CD8-positive, alpha-beta memory T cell (primary cell): ENCODE measurements around the gene C3orf22. TPM values are rescaled to one million over a fixed set of nuclear protein-coding genes. Genes with fewer than 3 reads are reported as not detected.

Experiments
- CTCF ChIA-PET: fragments of 350-600 bp; sonication (Branson Sonifier 250); formaldehyde crosslinking; loops from one replicate; lab custom pipeline; 2021; ENCODE audit warnings: antibody characterized with exemption; lab: Charles Lee
- POLR2A ChIA-PET: fragments of 350-600 bp; sonication (Branson Sonifier 250); formaldehyde crosslinking; loops from one replicate; lab custom pipeline; 2021; ENCODE audit warnings: antibody characterized with exemption; lab: Charles Lee
- DNase-seq, 5 donors: peaks; one replicate each; pipeline versions ENCODE4 v3.0.0 to v3.0.0-alpha.2; 2020 to 2022; ENCODE audit warnings: mixed read lengths in 1 of 5
- H3K27ac ChIP-seq: one replicate; pipeline ENCODE4 v1.7.0; 2013; ENCODE audit warnings: low read depth, mild to moderate bottlenecking, low read length, moderate library complexity
- H3K27me3 ChIP-seq: 2 replicates; pipeline ENCODE4 v1.7.0; 2013; ENCODE audit warnings: low read length, mild to moderate bottlenecking; ENCODE audit not compliant: insufficient read depth, poor library complexity, severe bottlenecking
- H3K36me3 ChIP-seq: 2 replicates; pipeline ENCODE4 v1.7.0; 2013; ENCODE audit warnings: mild to moderate bottlenecking, low read length, moderate library complexity; ENCODE audit not compliant: insufficient read depth
- H3K4me1 ChIP-seq: 2 replicates; pipeline ENCODE4 v1.7.0; 2013; ENCODE audit warnings: mild to moderate bottlenecking, low read length, moderate library complexity; ENCODE audit not compliant: insufficient read depth
- H3K4me3 ChIP-seq: 2 replicates; pipeline ENCODE4 v1.7.0; 2013; ENCODE audit warnings: mild to moderate bottlenecking, low read length
- H3K9me3 ChIP-seq: 2 replicates; pipeline ENCODE4 v1.7.0; 2013; ENCODE audit warnings: mild to moderate bottlenecking, low read length
- H3K27ac Mint-ChIP-seq, 8 donors: one replicate each; pipeline ENCODE4 v1.8.0; 2020 to 2021; ENCODE audit warnings: mixed read lengths in 8 of 8, mild to moderate bottlenecking in 6 of 8, inconsistent platforms in 3 of 8, moderate library complexity in 3 of 8
- H3K27me3 Mint-ChIP-seq, 2 donors: one replicate each; pipeline ENCODE4 v1.8.0; 2020 to 2021; ENCODE audit warnings: mixed read lengths in 2 of 2, mild to moderate bottlenecking in 1 of 2, moderate library complexity in 1 of 2
- H3K36me3 Mint-ChIP-seq, 3 donors: one replicate each; pipeline ENCODE4 v1.8.0; 2020 to 2021; ENCODE audit warnings: mixed read lengths in 3 of 3, inconsistent platforms in 1 of 3, mild to moderate bottlenecking in 1 of 3
- H3K4me1 Mint-ChIP-seq, 3 donors: one replicate each; pipeline ENCODE4 v1.8.0; 2020 to 2021; ENCODE audit warnings: mixed read lengths in 3 of 3, inconsistent platforms in 1 of 3, mild to moderate bottlenecking in 1 of 3
- H3K4me3 Mint-ChIP-seq, 7 donors: one replicate each; pipeline ENCODE4 v1.8.0; 2020 to 2021; ENCODE audit warnings: mixed read lengths in 7 of 7, mild to moderate bottlenecking in 6 of 7, moderate library complexity in 4 of 7, inconsistent platforms in 2 of 7
- H3K9me3 Mint-ChIP-seq, 5 donors: one replicate each; pipeline ENCODE4 v1.8.0; 2020 to 2022; ENCODE audit warnings: mixed read lengths in 5 of 5, mild to moderate bottlenecking in 3 of 5, moderate library complexity in 2 of 5, inconsistent platforms in 1 of 5
- polyA plus RNA-seq: library from polyadenylated mRNA; unstranded; fragments of 300-500 nt; fragmentation: Illumina TruSeq; gene quantifications from one replicate; pipeline ENCODE4 v1.2.3, GENCODE V29; 2021
- total RNA-seq, 2 experiments: library from RNA; stranded (reverse); gene quantifications; one replicate each; pipeline ENCODE4 v1.2.3, GENCODE V29; 2021

The C3orf22 gene
- total and polyA plus RNA-seq, 3 experiments from 2014 or later = not detected

- Histone ChIP-seq H3K27ac (no peak overlapping the region), H3K9me3 (no peaks in the 10 kb centered on the region), H3K4me1 (no peaks in the 10 kb centered on the region), H3K4me3 (no peak overlapping the region), H3K27me3 (no peaks in the 10 kb centered on the region), H3K36me3 (no peaks in the 10 kb centered on the region)
- Mint-ChIP-seq H3K27ac (no peak overlapping the region), H3K4me3 (no peak overlapping the region), H3K9me3 (no peaks in the 10 kb centered on the region), H3K27me3 (peaks cover 1 to 4% of the 10 kb centered on the region in 2 donors), H3K36me3 (no peaks in the 10 kb centered on the region), H3K4me1 (no peaks in the 10 kb centered on the region)
- ChIA-PET POLR2A (no interaction called here), CTCF (no interaction called here)
- peak in 1 of 5 donors; percentile 27 for DNase-seq
Measured at GRCh38 chr3:126543457-126544061, 15.2 kb downstream of the C3orf22 start.

- POLR2A ChIA-PET = no interaction called here
- Mint-ChIP-seq H3K4me1 (no peaks in the 10 kb centered on the region), H3K27ac (peak overlapping the region in 1 of 8 donors; percentile 27), H3K36me3 (no peaks in the 10 kb centered on the region), H3K4me3 (no peak overlapping the region), H3K27me3 (peaks cover 1 to 4% of the 10 kb centered on the region in 2 donors), H3K9me3 (no peaks in the 10 kb centered on the region)
- Histone ChIP-seq H3K4me1 (no peaks in the 10 kb centered on the region), H3K4me3 (no peak overlapping the region), H3K27ac (no peak overlapping the region), H3K9me3 (no peaks in the 10 kb centered on the region), H3K36me3 (no peaks in the 10 kb centered on the region), H3K27me3 (no peaks in the 10 kb centered on the region)
- CTCF ChIA-PET = no interaction called here
- DNase-seq = peak in 1 of 5 donors; percentile 41
Measured at GRCh38 chr3:126542340-126543241, 16.1 kb downstream of the C3orf22 start.

GRCh38 chr3:126541628-126542339 is 16.9 kb downstream of the C3orf22 start:
- no peaks in the 10 kb centered on the region for H3K4me1 Mint-ChIP-seq
- no peaks in the 10 kb centered on the region for H3K36me3 Mint-ChIP-seq
- Histone ChIP-seq H3K4me3 (no peak overlapping the region), H3K27ac (no peak overlapping the region), H3K36me3 (no peaks in the 10 kb centered on the region), H3K9me3 (no peaks in the 10 kb centered on the region), H3K4me1 (no peaks in the 10 kb centered on the region), H3K27me3 (no peaks in the 10 kb centered on the region)
- CTCF ChIA-PET = no interaction called here
- DNase-seq = peak in 1 of 5 donors; percentile 41
- no peak overlapping the region for H3K4me3 Mint-ChIP-seq
- H3K27ac Mint-ChIP-seq = no peak overlapping the region
- H3K9me3 Mint-ChIP-seq = no peaks in the 10 kb centered on the region
- POLR2A ChIA-PET = no interaction called here
- peaks cover 0 to 2% of the 10 kb centered on the region in 2 donors for H3K27me3 Mint-ChIP-seq

- no peaks in the 10 kb centered on the region for H3K27me3 Mint-ChIP-seq
- no peaks in the 10 kb centered on the region for H3K27me3 ChIP-seq
- no peak overlapping the region for H3K4me3 Mint-ChIP-seq
- H3K9me3 ChIP-seq = no peaks in the 10 kb centered on the region
- ChIA-PET CTCF (no interaction called here), POLR2A (no interaction called here)
- no peak overlapping the region for H3K27ac Mint-ChIP-seq
- no peak overlapping the region for H3K4me3 ChIP-seq
- H3K27ac ChIP-seq = no peak overlapping the region
- H3K4me1 Mint-ChIP-seq = no peaks in the 10 kb centered on the region
- H3K36me3 Mint-ChIP-seq = no peaks in the 10 kb centered on the region
- H3K36me3 ChIP-seq = no peaks in the 10 kb centered on the region
- DNase-seq = no peak
- no peaks in the 10 kb centered on the region for H3K4me1 ChIP-seq
- H3K9me3 Mint-ChIP-seq = no peaks in the 10 kb centered on the region
Measured at GRCh38 chr3:126540951-126541627, 17.6 kb downstream of the C3orf22 start.

- no peaks in the 10 kb centered on the region for H3K9me3 Mint-ChIP-seq
- no peaks in the 10 kb centered on the region for H3K4me1 ChIP-seq
- POLR2A ChIA-PET = no interaction called here
- H3K4me1 Mint-ChIP-seq = no peaks in the 10 kb centered on the region
- no peaks in the 10 kb centered on the region for H3K27me3 Mint-ChIP-seq
- no peak overlapping the region for H3K4me3 Mint-ChIP-seq
- H3K36me3 Mint-ChIP-seq = no peaks in the 10 kb centered on the region
- peak in 1 of 5 donors; percentile 26 for DNase-seq
- no peaks in the 10 kb centered on the region for H3K36me3 ChIP-seq
- H3K9me3 ChIP-seq = no peaks in the 10 kb centered on the region
- H3K4me3 ChIP-seq = no peak overlapping the region
- CTCF ChIA-PET = no interaction called here
- H3K27ac Mint-ChIP-seq = no peak overlapping the region
- H3K27ac ChIP-seq = no peak overlapping the region
- no peaks in the 10 kb centered on the region for H3K27me3 ChIP-seq
Measured at GRCh38 chr3:126540342-126540849, 18.3 kb downstream of the C3orf22 start.

- Histone ChIP-seq H3K4me3 (no peak overlapping the region), H3K9me3 (no peaks in the 10 kb centered on the region), H3K27ac (no peak overlapping the region), H3K4me1 (no peaks in the 10 kb centered on the region), H3K36me3 (no peaks in the 10 kb centered on the region), H3K27me3 (no peaks in the 10 kb centered on the region)
- H3K27ac Mint-ChIP-seq = no peak overlapping the region
- H3K4me1 Mint-ChIP-seq = no peaks in the 10 kb centered on the region
- DNase-seq = peak in 1 of 5 donors; percentile 16
- H3K4me3 Mint-ChIP-seq = no peak overlapping the region
- no peaks in the 10 kb centered on the region for H3K36me3 Mint-ChIP-seq
- ChIA-PET CTCF (no interaction called here), POLR2A (no interaction called here)
- H3K9me3 Mint-ChIP-seq = no peaks in the 10 kb centered on the region
- H3K27me3 Mint-ChIP-seq = no peaks in the 10 kb centered on the region
Measured at GRCh38 chr3:126539558-126540250, 19.0 kb downstream of the C3orf22 start.

GRCh38 chr3:126538966-126539365 is 19.8 kb downstream of the C3orf22 start:
- ChIA-PET POLR2A (no interaction called here), CTCF (no interaction called here)
- Histone ChIP-seq H3K4me1 (no peaks in the 10 kb centered on the region), H3K27ac (no peak overlapping the region), H3K9me3 (no peaks in the 10 kb centered on the region), H3K36me3 (no peaks in the 10 kb centered on the region), H3K27me3 (no peaks in the 10 kb centered on the region), H3K4me3 (no peak overlapping the region)
- Mint-ChIP-seq H3K4me3 (no peak overlapping the region), H3K27ac (peak overlapping the region in 1 of 8 donors; percentile 86), H3K36me3 (no peaks in the 10 kb centered on the region), H3K4me1 (no peaks in the 10 kb centered on the region), H3K9me3 (no peaks in the 10 kb centered on the region), H3K27me3 (peaks cover 0 to 7% of the 10 kb centered on the region in 2 donors)
- DNase-seq = no peak
